IMR-90 (cell line): ENCODE measurements around the gene STAT1. TPM values are rescaled to one million over a fixed set of nuclear protein-coding genes. Genes with fewer than 3 reads are reported as not detected.

Source experiments
- ATAC-seq: fragments of 200-7000 bp; cut with Tn5 transposase; 2 replicates; pipeline ENCODE4 v1.9.1; 2020; ENCODE audit warnings: low read depth, mild to moderate bottlenecking, moderate library complexity
- BruUV-seq: library from RNA; stranded (reverse); fragments of 400-500 nt; replicated peaks from 2 replicates; lab custom pipeline; 2021; lab: Mats Ljungman, UMichigan
- CTCF ChIA-PET: fragments of 300-600 bp; formaldehyde crosslinking; extraction: SDS; loops from one replicate; lab custom pipeline; 2021; ENCODE audit warnings: antibody characterized with exemption; lab: Yijun Ruan, JAX
- POLR2A ChIA-PET: fragments of 300-600 bp; sonication (Branson Sonifier 250); formaldehyde crosslinking; loops from one replicate; lab custom pipeline; 2022; ENCODE audit warnings: antibody characterized with exemption; ENCODE audit not compliant: unreplicated experiment; lab: Charles Lee
- DNase-seq: peaks from one replicate; pipeline ENCODE4 v3.0.0; 2013
- H2AFZ ChIP-seq: replicated peaks from 2 replicates; pipeline ENCODE3; 2013; ENCODE audit warnings: low read length, mild to moderate bottlenecking; ENCODE audit not compliant: poor library complexity
- H2AK5ac ChIP-seq: 2 replicates; pipeline ENCODE4 v1.6.1; 2013; ENCODE audit warnings: low read depth, low read length, inconsistent platforms
- H2AK9ac ChIP-seq: replicated peaks from 2 replicates; pipeline ENCODE3; 2013; ENCODE audit warnings: mild to moderate bottlenecking, low read depth, low read length, moderate library complexity; ENCODE audit not compliant: poor library complexity
- H2BK120ac ChIP-seq: 2 replicates; pipeline ENCODE4 v1.6.1; 2013; ENCODE audit warnings: low read depth, low read length, inconsistent platforms
- H2BK15ac ChIP-seq: 3 replicates; pipeline ENCODE4 v1.6.1; 2013; ENCODE audit warnings: low read depth, low read length, inconsistent platforms
- H2BK20ac ChIP-seq: 2 replicates; pipeline ENCODE4 v1.6.1; 2013; ENCODE audit warnings: low read depth, mild to moderate bottlenecking, inconsistent platforms, low read length, moderate library complexity
- H2BK5ac ChIP-seq: 2 replicates; pipeline ENCODE4 v1.6.1; 2013; ENCODE audit warnings: mild to moderate bottlenecking, low read depth, low read length, inconsistent platforms; ENCODE audit not compliant: poor library complexity, severe bottlenecking
- H3K14ac ChIP-seq: replicated peaks from 2 replicates; pipeline ENCODE4 v1.6.1; 2013; ENCODE audit warnings: low read depth, low read length, inconsistent platforms
- H3K18ac ChIP-seq: 2 replicates; pipeline ENCODE4 v1.6.1; 2013; ENCODE audit warnings: low read depth, low read length, control low read depth
- H3K23ac ChIP-seq: 2 replicates; pipeline ENCODE4 v1.6.1; 2013; ENCODE audit warnings: low read depth, low read length, inconsistent platforms
- H3K27ac ChIP-seq: 2 replicates; pipeline ENCODE4 v1.5.1; 2013; ENCODE audit warnings: mild to moderate bottlenecking, control low read depth, low read length; ENCODE audit not compliant: insufficient read depth
- H3K27me3 ChIP-seq: 2 replicates; pipeline ENCODE4 v1.6.1; 2013; ENCODE audit warnings: low read length; ENCODE audit not compliant: control insufficient read depth, insufficient read depth
- H3K36me3 ChIP-seq: 2 replicates; pipeline ENCODE4 v1.6.1; 2013; ENCODE audit warnings: low read length, mixed read lengths; ENCODE audit not compliant: control insufficient read depth, insufficient read depth
- H3K4ac ChIP-seq: 2 replicates; pipeline ENCODE4 v1.6.1; 2013; ENCODE audit warnings: low read depth, low read length, inconsistent platforms
- H3K4me1 ChIP-seq: 2 replicates; pipeline ENCODE4 v1.6.1; 2013; ENCODE audit warnings: low read length, mixed read lengths; ENCODE audit not compliant: control insufficient read depth, insufficient read depth
- H3K4me2 ChIP-seq: 2 replicates; pipeline ENCODE4 v1.6.1; 2013; ENCODE audit warnings: low read depth, mild to moderate bottlenecking, control low read depth, low read length, moderate library complexity
- H3K4me3 ChIP-seq: 2 replicates; pipeline ENCODE4 v1.5.1; 2013; ENCODE audit warnings: low read depth, mild to moderate bottlenecking, control low read depth, low read length, moderate library complexity; ENCODE audit not compliant: insufficient read depth
- H3K56ac ChIP-seq: 2 replicates; pipeline ENCODE4 v1.6.1; 2013; ENCODE audit warnings: low read length, inconsistent platforms; ENCODE audit not compliant: insufficient read depth; ENCODE audit errors: extremely low read depth
- H3K79me1 ChIP-seq, 2 experiments: 2 replicates each; pipeline ENCODE4 v1.6.1; 2013; ENCODE audit warnings: low read length in 2 of 2, inconsistent platforms in 1 of 2, low read depth in 1 of 2
- H3K9ac ChIP-seq: 2 replicates; pipeline ENCODE4 v1.6.1; 2013; ENCODE audit warnings: low read depth, low read length, control low read depth
- H3K9me1 ChIP-seq: 2 replicates; pipeline ENCODE4 v1.6.1; 2013; ENCODE audit warnings: low read length, inconsistent platforms; ENCODE audit not compliant: insufficient read depth
- H3K9me3 ChIP-seq: 2 replicates; pipeline ENCODE4 v1.6.1; 2013; ENCODE audit warnings: low read length; ENCODE audit not compliant: control insufficient read depth, insufficient read depth
- H4K20me1 ChIP-seq: 2 replicates; pipeline ENCODE4 v1.6.1; 2013; ENCODE audit warnings: low read length, inconsistent platforms; ENCODE audit not compliant: insufficient read depth
- H4K5ac ChIP-seq: 2 replicates; pipeline ENCODE4 v1.6.1; 2013; ENCODE audit warnings: mild to moderate bottlenecking, low read depth, low read length, control low read depth
- H4K8ac ChIP-seq, 2 experiments: 2 replicates each; pipeline ENCODE4 v1.6.1; 2013; ENCODE audit warnings: low read depth in 2 of 2, low read length in 2 of 2, control low read depth in 1 of 2, inconsistent platforms in 1 of 2
- H4K91ac ChIP-seq: 2 replicates; pipeline ENCODE4 v1.6.1; 2013; ENCODE audit warnings: low read depth, low read length, inconsistent platforms; ENCODE audit not compliant: insufficient read depth
- MAZ ChIP-seq: IDR thresholded peaks from 2 replicates; pipeline ENCODE4 v1.6.1; 2012; ENCODE audit warnings: low read depth, mild to moderate bottlenecking, low read length, improper control_type of control experiment, moderate library complexity, borderline replicate concordance
- SMC3 ChIP-seq: fragments of 150-350 bp; IDR thresholded peaks from 2 replicates; pipeline ENCODE4 v1.6.1; 2016; ENCODE audit warnings: low read depth, mild to moderate bottlenecking, antibody characterized with exemption, low read length, moderate library complexity
- whole genome bisulfite sequencing, 2 experiments: methylation state at CpG; one replicate each; pipeline versions ENCODE4 v1.1.5 to v1.1.7; 2013; ENCODE audit warnings: missing lambda C conversion rate in 2 of 2; ENCODE audit not compliant: insufficient read length in 1 of 2; ENCODE audit errors: extremely low coverage in 2 of 2; 5-methylcytosine and 5-hydroxymethylcytosine counted together
- dilution Hi-C: fragments of 300-500 bp; cut with HindIII; formaldehyde crosslinking; loops from one replicate; pipeline ENCODE4 v1.14.3; 2018; ENCODE audit warnings: low sequenced_read_pairs; ENCODE audit not compliant: unreplicated experiment
- in situ Hi-C: fragments of 300-500 bp; cut with MboI; formaldehyde crosslinking; loops from 3 replicates; pipeline ENCODE4 v1.14.3; 2019; ENCODE audit warnings: low sequenced_read_pairs, inconsistent platforms, mixed read lengths
- intact Hi-C: fragments of 100-400 bp; cut with micrococcal nuclease; formaldehyde crosslinking; loops from 2 replicates; pipeline ENCODE4 v1.10.0; 2022
- polyA plus RNA-seq, 3 experiments: library from polyadenylated mRNA; depleted of rRNA; stranded (reverse); fragments of >200 nt; gene quantifications; 2 replicates each; pipeline ENCODE4 v1.2.3, GENCODE V29; 2012; ENCODE audit warnings: low replicate concordance in 1 of 3
- total RNA-seq: library from RNA; depleted of rRNA; stranded (reverse); fragments of >200 nt; gene quantifications from 2 replicates; pipeline ENCODE4 v1.2.3, GENCODE V29; 2012
- TF ChIP-seq, protein P1 (sequence below): conservative IDR thresholded peaks from 2 replicates; pipeline ENCODE4 v1.5.1; 2012; ENCODE audit warnings: mild to moderate bottlenecking, low read depth, low read length, improper control_type of control experiment

The STAT1 gene
- total and polyA plus RNA-seq, 2 of the 4 experiments (the other 2 are of a cell fraction) = 43.2 to 67.9 TPM

DNA sequence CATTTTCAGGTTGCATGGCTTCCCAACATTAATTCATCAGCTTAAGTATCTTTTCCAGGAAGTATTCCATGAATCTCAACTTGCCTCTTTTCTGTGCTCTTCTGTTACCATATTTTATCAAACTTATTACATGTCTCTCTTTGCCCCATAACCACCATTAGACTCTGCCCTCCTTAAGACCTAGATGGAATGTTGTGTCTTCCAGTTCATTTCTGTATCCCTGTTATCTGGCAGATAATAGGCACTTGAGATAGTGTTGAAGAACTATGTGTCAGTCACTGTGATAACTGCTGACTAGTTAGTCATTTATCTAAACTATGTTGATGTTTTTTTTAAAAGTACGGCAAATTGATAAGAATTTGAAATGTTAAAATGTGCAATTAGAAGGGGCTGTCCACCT is 91.6 kb downstream of the STAT1 start:
- Histone ChIP-seq H3K18ac (no peak overlapping the region), H2BK120ac (no peak overlapping the region), H4K5ac (no peak overlapping the region), H2BK5ac (no peak overlapping the region), H2AFZ (no peak overlapping the region), H3K14ac (no peak overlapping the region), H3K27ac (no peak overlapping the region), H3K9me1 (0 out of 2 replicates have a peak, but pooled peaks cover 5% of the 10 kb centered on the region), H2BK20ac (no peak overlapping the region), H3K56ac (no peak overlapping the region), H3K9me3 (0 out of 2 replicates have a peak, but pooled peaks cover 2% of the 10 kb centered on the region), H3K4ac (no peak overlapping the region), H2BK15ac (no peak overlapping the region), H2AK5ac (no peak overlapping the region), H4K8ac (no peak overlapping the region), H3K4me2 (no peak overlapping the region), H3K27me3 (no peaks in the 10 kb centered on the region), H3K4me3 (no peak overlapping the region), H4K91ac (no peak overlapping the region), H3K36me3 (peaks cover 24% of the 10 kb centered on the region), H3K4me1 (no peaks in the 10 kb centered on the region; the same call in 1 of the 2 replicates), H4K20me1 (peaks cover 3% of the 10 kb centered on the region; the same call in 1 of the 2 replicates), H2AK9ac (no peak overlapping the region), H3K9ac (no peak overlapping the region), H3K23ac (no peak overlapping the region), H3K79me1 (peaks cover 13 to 39% of the 10 kb centered on the region in 2 experiments)
- intact Hi-C loops (no loop called here), in situ Hi-C loops (no loop called here), dilution Hi-C loops (no loop called here)
- TF ChIP-seq SMC3 = no peak
- TF ChIP-seq, protein P1, sequence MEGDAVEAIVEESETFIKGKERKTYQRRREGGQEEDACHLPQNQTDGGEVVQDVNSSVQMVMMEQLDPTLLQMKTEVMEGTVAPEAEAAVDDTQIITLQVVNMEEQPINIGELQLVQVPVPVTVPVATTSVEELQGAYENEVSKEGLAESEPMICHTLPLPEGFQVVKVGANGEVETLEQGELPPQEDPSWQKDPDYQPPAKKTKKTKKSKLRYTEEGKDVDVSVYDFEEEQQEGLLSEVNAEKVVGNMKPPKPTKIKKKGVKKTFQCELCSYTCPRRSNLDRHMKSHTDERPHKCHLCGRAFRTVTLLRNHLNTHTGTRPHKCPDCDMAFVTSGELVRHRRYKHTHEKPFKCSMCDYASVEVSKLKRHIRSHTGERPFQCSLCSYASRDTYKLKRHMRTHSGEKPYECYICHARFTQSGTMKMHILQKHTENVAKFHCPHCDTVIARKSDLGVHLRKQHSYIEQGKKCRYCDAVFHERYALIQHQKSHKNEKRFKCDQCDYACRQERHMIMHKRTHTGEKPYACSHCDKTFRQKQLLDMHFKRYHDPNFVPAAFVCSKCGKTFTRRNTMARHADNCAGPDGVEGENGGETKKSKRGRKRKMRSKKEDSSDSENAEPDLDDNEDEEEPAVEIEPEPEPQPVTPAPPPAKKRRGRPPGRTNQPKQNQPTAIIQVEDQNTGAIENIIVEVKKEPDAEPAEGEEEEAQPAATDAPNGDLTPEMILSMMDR = no peak
- no peak for TF ChIP-seq MAZ
- no CpG with 5 or more reads among the region's 1 CpG for WGBS, 2 experiments
- BruUV-seq = no TSS peak
- DNase-seq (no peak), ATAC-seq (no peak)
- ChIA-PET CTCF (no interaction called here), POLR2A (no interaction called here)
